Measurements from ENCODE around the gene HNRNPU.

The HNRNPU gene

DNA sequence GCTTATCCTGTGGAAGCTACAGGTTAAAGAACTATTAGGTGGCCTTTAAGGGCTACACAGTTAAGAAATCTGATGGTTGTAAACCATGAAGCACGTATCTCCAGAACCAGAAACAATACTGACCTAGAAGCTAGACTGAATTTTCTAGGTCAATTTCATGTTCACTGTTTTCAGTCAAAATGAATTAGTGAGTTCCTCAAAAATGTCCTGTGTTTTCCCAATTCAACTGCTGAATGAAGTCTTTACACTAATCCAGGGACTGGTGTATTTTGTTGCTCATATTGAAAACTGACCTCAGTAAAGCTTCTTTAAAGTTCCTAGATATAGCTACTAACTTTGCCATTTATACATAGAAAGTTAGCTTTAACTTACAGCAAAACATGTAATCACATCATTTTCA, 6.0 kb downstream of the HNRNPU start:
- DNase-seq (ENCODE audit: low read depth): no peak
- no peak overlapping the region for H3K4me3 ChIP-seq (ENCODE audit: low read depth, low read length)
- TF ChIP-seq, protein P1, sequence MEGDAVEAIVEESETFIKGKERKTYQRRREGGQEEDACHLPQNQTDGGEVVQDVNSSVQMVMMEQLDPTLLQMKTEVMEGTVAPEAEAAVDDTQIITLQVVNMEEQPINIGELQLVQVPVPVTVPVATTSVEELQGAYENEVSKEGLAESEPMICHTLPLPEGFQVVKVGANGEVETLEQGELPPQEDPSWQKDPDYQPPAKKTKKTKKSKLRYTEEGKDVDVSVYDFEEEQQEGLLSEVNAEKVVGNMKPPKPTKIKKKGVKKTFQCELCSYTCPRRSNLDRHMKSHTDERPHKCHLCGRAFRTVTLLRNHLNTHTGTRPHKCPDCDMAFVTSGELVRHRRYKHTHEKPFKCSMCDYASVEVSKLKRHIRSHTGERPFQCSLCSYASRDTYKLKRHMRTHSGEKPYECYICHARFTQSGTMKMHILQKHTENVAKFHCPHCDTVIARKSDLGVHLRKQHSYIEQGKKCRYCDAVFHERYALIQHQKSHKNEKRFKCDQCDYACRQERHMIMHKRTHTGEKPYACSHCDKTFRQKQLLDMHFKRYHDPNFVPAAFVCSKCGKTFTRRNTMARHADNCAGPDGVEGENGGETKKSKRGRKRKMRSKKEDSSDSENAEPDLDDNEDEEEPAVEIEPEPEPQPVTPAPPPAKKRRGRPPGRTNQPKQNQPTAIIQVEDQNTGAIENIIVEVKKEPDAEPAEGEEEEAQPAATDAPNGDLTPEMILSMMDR (IDR thresholded peaks at IDR 0.05; ENCODE audit: insufficient read depth, low read depth, low read length, missing control alignments): no peak

GRCh38 chr1:244857761-244858160, 6.6 kb downstream of the HNRNPU start:
- TF ChIP-seq, protein P1 (IDR thresholded peaks at IDR 0.05; ENCODE audit: insufficient read depth, low read depth, low read length, missing control alignments): no peak
- H3K4me3 ChIP-seq (ENCODE audit: low read depth, low read length): no peak overlapping the region
- DNase-seq (ENCODE audit: low read depth): no peak

GRCh38 chr1:244854865-244855578, 9.3 kb downstream of the HNRNPU start:
- no peak for DNase-seq (ENCODE audit: low read depth)
- no peak overlapping the region for H3K4me3 ChIP-seq (ENCODE audit: low read depth, low read length)
- TF ChIP-seq, protein P1 (IDR thresholded peaks at IDR 0.05; ENCODE audit: insufficient read depth, low read depth, low read length, missing control alignments): no peak

GRCh38 chr1:244854166-244854565, 10.2 kb downstream of the HNRNPU start:
- H3K4me3 ChIP-seq (ENCODE audit: low read depth, low read length): no peak overlapping the region
- no peak for DNase-seq (ENCODE audit: low read depth)
- TF ChIP-seq, protein P1 (IDR thresholded peaks at IDR 0.05; ENCODE audit: insufficient read depth, low read depth, low read length, missing control alignments): no peak

GRCh38 chr1:244852694-244853093, 11.6 kb downstream of the HNRNPU start:
- no peak for DNase-seq (ENCODE audit: low read depth)
- H3K4me3 ChIP-seq (ENCODE audit: low read depth, low read length): no peak overlapping the region
- TF ChIP-seq, protein P1 (IDR thresholded peaks at IDR 0.05; ENCODE audit: insufficient read depth, low read depth, low read length, missing control alignments): no peak

DNA sequence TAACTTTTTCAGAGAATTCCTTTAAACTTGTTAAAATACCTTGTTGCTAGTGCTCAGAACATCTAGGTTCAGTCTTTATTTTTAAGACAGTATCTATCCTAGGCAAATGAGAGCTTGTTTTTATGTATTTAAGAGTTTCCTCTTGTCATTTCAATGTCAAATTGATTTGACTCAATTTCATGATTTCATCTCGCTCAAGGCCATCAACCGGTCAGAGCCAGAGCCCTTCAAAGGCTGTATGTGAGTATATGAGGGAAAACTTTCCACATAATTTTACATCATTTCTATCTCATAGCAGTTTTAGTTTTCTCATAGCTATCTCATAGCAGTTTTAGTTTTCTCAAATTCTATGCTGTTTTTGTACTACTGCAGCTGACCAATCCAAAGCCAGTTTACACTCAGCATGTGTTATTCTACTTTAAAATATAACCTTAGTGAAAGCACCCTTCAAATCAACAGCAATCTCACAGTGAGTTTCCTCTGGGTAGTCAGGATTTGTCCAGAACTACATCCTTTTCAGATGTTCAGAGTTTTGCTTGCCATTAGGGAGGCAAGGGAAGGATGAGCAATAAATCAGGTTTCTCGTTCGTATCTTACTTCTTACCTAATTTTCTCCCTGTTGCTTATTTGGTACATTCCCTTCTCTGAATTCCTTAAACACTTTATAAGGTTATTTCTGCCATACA, 12.7 kb downstream of the HNRNPU start:
- H3K4me3 ChIP-seq (ENCODE audit: low read depth, low read length): no peak overlapping the region
- DNase-seq (ENCODE audit: low read depth): no peak
- TF ChIP-seq, protein P1 (IDR thresholded peaks at IDR 0.05; ENCODE audit: insufficient read depth, low read depth, low read length, missing control alignments): no peak

Measured in GM12865 (cell line).